Neutrophil (primary cell): ENCODE results near the gene CCDC167.

ENCODE experiments used
- H3K27ac ChIP-seq: fragments of 200-600 bp; sonication (generic); 2 replicates; pipeline ENCODE4 v1.5.1; 2016; ENCODE audit warnings: mild to moderate bottlenecking, moderate library complexity
- H3K27me3 ChIP-seq: fragments of 200-600 bp; sonication (generic); 2 replicates; pipeline ENCODE4 v1.6.0; 2016; ENCODE audit warnings: mild to moderate bottlenecking
- H3K36me3 ChIP-seq: fragments of 200-600 bp; sonication (generic); 2 replicates; pipeline ENCODE4 v1.5.1; 2017
- H3K4me1 ChIP-seq, 2 experiments: fragments of 200-600 bp in 1 of 2; sonication (generic) in 1 of 2; 1 replicate in 1 of 2; 2 replicates in 1 of 2; pipeline versions ENCODE4 v1.5.1 to v1.6.1; 2013 to 2016; ENCODE audit warnings: low read depth in 1 of 2, low read length in 1 of 2, mild to moderate bottlenecking in 1 of 2, moderate library complexity in 1 of 2; ENCODE audit not compliant: control insufficient read depth in 1 of 2, insufficient read depth in 1 of 2
- H3K4me3 ChIP-seq, 2 experiments: fragments of 200-600 bp in 1 of 2; sonication (generic) in 1 of 2; 1 replicate in 1 of 2; 2 replicates in 1 of 2; pipeline ENCODE4 v1.5.1; 2013 to 2016; ENCODE audit warnings: low read depth in 1 of 2, low read length in 1 of 2, mild to moderate bottlenecking in 1 of 2, moderate library complexity in 1 of 2
- H3K9me3 ChIP-seq: fragments of 200-600 bp; sonication (generic); 2 replicates; pipeline ENCODE4 v1.5.1; 2016
- TF ChIP-seq, protein P1 (sequence below): fragments of 200-600 bp; sonication (generic); IDR thresholded peaks from 2 replicates; pipeline ENCODE4 v1.5.1; 2016; ENCODE audit warnings: antibody characterized with exemption

Gene CCDC167

DNA sequence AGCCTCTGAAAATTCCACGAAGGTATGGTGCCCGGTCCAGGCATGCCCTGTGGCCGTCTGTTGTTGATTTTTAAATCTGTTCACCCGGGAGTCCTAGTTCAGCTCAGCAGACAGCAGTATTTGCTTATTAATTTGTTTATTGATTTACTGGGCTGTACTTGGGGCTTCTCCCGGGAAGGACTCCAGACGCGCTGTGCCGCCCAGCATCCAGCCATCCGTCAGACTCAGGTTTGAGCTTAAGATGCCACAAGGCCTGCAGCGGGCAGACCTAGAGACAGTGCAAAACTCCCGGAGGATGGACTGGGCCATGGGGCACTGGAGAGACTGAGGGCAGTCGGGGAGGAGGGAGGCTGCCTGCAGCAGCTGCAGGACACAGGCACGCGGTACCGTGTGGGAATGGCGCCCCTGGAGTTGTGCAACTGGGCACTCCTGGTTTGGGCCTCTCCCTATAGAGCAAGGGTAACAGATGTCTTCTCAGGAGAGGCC lies 17.3 kb upstream of the CCDC167 start:
- Histone ChIP-seq H3K9me3 (no peaks in the 10 kb centered on the region), H3K27ac (no peak overlapping the region), H3K4me3 (no peak overlapping the region), H3K27me3 (peaks cover 94% of the 10 kb centered on the region), H3K36me3 (no peaks in the 10 kb centered on the region), H3K4me1 (no peaks in the 10 kb centered on the region)
- TF ChIP-seq, protein P1, sequence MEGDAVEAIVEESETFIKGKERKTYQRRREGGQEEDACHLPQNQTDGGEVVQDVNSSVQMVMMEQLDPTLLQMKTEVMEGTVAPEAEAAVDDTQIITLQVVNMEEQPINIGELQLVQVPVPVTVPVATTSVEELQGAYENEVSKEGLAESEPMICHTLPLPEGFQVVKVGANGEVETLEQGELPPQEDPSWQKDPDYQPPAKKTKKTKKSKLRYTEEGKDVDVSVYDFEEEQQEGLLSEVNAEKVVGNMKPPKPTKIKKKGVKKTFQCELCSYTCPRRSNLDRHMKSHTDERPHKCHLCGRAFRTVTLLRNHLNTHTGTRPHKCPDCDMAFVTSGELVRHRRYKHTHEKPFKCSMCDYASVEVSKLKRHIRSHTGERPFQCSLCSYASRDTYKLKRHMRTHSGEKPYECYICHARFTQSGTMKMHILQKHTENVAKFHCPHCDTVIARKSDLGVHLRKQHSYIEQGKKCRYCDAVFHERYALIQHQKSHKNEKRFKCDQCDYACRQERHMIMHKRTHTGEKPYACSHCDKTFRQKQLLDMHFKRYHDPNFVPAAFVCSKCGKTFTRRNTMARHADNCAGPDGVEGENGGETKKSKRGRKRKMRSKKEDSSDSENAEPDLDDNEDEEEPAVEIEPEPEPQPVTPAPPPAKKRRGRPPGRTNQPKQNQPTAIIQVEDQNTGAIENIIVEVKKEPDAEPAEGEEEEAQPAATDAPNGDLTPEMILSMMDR = no peak

GRCh38 chr6:37516076-37516919 lies 16.6 kb upstream of the CCDC167 start:
- TF ChIP-seq, protein P1 = no peak
- H3K9me3 ChIP-seq = no peaks in the 10 kb centered on the region
- H3K36me3 ChIP-seq = no peaks in the 10 kb centered on the region
- no peaks in the 10 kb centered on the region for H3K4me1 ChIP-seq
- peaks cover 93% of the 10 kb centered on the region for H3K27me3 ChIP-seq
- H3K27ac ChIP-seq = no peak overlapping the region
- H3K4me3 ChIP-seq = no peak overlapping the region

- TF ChIP-seq, protein P1 = no peak
- H3K4me3 ChIP-seq = no peak overlapping the region
These were observed 16.0 kb upstream of the CCDC167 start for GRCh38 chr6:37515712-37516075.

DNA sequence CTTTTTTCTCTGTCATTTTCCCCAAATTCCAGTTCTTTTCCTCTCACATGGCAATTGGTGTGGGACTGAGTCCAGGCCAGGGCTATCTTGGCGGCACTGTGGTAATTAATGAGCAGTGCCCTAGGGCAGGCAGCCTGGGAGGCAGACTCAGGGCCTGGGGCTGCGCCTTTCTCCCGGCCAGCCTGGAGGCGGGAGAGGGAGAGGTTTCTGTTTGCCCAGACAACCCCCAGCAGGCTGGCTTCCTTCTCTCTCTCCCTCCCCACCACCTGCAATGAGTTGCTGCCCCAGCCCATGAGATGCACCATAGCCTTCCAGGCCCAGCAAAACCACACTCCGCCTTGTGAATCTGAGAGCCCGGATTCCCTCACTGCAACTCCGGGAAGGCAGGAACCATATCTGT lies 15.1 kb upstream of the CCDC167 start:
- H3K27ac ChIP-seq = no peak overlapping the region
- H3K27me3 ChIP-seq = peaks cover 86% of the 10 kb centered on the region
- no peaks in the 10 kb centered on the region for H3K36me3 ChIP-seq
- TF ChIP-seq, protein P1 = no peak
- H3K4me1 ChIP-seq = no peaks in the 10 kb centered on the region
- H3K9me3 ChIP-seq = no peaks in the 10 kb centered on the region
- no peak overlapping the region for H3K4me3 ChIP-seq

More at GRCh38 chr6:37515712-37516075, 16.0 kb upstream of the CCDC167 start:
- Histone ChIP-seq H3K27ac (no peak overlapping the region), H3K36me3 (no peaks in the 10 kb centered on the region), H3K4me1 (no peaks in the 10 kb centered on the region), H3K27me3 (peaks cover 89% of the 10 kb centered on the region), H3K9me3 (no peaks in the 10 kb centered on the region)

- no peaks in the 10 kb centered on the region for H3K4me1 ChIP-seq
- H3K9me3 ChIP-seq = no peaks in the 10 kb centered on the region
- TF ChIP-seq, protein P1 = no peak
- no peak overlapping the region for H3K27ac ChIP-seq
- peaks cover 89% of the 10 kb centered on the region for H3K27me3 ChIP-seq
- no peaks in the 10 kb centered on the region for H3K36me3 ChIP-seq
- H3K4me3 ChIP-seq = no peak overlapping the region
These were observed 14.7 kb upstream of the CCDC167 start for GRCh38 chr6:37514321-37514771.
